NCI-H774 (cell line): Measurements from ENCODE around the gene EIPR1.

ENCODE experiments used
- DNase-seq: peaks from one replicate; lab custom pipeline; 2025; lab: John Stamatoyannopoulos, UW

The EIPR1 gene

DNA sequence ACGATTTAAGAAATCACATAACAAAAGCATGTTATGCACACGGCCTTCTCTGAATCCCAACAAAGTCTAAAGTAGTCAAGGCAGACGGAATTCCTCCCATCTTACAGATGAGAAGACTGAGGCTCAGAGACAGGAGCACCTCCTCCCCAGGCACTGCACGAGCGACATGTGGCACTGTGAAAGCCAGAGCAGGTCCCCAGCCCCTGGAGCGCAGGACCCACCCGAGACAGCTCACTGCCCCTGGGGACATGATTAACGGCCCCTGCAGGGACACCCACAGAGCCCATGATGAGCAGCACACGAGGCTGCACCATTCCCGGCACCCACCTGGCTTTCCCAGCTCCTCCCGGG is 53.6 kb downstream of the EIPR1 start:
- DNase-seq, result no peak

DNA sequence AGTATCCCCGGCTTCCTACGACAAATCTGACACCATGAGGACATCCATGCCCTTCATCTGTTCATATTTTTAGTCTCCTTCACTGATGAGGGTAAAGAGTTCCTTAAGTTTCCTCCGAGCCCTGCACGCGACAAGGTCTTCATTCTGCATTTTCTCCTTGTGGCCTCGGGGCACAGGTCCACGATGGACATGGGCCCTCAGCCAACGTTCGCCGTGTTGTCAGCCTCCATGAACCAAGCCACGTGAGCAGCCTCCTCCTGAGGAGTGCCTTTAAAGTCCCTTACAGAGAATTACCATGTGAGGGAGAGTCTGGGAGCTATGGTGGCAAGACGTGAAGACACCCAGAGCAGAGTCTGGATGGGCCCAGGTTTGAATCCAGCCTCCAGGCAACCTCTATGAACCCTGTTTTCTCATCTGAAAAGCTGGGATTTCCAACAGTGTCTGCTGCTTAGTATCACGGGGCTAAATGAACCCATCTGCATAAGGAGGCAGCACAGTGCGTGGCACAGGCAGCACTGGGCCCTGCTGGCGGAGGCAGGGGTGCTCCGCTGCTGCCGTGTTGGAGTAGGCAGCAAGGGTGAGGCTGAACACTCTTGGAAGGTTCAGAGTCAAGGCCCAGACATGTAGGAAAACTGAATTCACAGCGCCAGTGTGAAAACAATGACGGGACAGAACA is 54.1 kb downstream of the EIPR1 start:
- no peak for DNase-seq

- DNase-seq, result no peak
These were observed 55.2 kb downstream of the EIPR1 start for GRCh38 chr2:3322311-3322970.

DNA sequence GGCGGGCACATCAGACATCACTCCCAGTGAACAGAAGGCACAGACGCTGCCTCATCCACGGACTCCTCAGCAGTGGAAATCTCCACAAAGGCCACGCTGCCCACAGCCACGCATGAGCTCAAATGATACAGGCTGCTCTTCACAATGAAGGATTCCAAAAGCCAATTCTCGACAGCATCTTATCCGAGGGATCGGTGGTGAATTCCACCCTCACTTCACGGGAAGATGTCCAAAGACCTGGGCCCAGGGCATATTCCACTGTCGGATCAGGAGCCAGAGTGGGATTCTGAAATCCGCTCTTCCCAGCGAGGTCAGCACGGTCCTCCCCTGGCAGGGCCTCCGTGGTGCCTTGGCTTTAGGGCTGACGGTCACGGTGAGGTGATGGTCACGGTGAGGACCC is 55.8 kb downstream of the EIPR1 start:
- no peak for DNase-seq

- DNase-seq, result no peak
These were observed 56.6 kb downstream of the EIPR1 start for GRCh38 chr2:3320910-3321605.

DNA sequence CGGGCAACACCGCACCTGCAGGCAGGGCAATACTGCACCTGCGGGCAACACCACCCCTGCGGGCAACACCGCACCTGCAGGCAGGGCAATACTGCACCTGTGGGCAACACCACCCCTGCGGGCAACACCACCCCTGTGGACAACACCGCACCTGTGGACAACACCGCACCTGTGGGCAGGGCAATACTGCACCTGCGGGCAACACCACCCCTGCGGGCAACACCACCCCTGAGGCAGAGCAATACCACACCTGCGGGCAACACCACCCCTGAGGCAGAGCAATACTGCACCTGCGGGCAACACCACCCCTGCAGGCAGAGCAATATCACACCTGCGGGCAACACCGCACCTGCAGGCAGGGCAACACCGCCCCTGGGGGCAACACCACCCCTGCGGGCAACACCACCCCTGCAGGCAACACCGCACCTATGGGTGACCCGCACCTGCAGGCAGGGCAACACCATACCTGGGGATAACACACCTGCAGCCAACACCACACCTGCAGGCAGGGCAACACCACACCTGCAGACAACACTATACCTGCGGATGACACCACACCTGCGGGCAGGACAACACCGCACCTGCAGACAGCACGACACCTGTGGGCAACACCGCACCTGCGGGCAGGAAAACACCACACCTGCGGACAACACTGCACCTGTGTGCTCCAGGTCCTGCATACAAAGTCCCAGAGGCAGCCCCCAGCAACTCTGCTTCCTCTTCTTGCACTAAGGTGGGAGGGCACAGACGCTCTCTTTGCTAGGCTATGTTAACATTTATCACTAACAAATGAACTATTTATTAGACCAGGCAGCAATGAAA is 57.7 kb downstream of the EIPR1 start:
- DNase-seq, result no peak

GRCh38 chr2:3319134-3319533 is 58.5 kb downstream of the EIPR1 start:
- DNase-seq, result no peak

DNA sequence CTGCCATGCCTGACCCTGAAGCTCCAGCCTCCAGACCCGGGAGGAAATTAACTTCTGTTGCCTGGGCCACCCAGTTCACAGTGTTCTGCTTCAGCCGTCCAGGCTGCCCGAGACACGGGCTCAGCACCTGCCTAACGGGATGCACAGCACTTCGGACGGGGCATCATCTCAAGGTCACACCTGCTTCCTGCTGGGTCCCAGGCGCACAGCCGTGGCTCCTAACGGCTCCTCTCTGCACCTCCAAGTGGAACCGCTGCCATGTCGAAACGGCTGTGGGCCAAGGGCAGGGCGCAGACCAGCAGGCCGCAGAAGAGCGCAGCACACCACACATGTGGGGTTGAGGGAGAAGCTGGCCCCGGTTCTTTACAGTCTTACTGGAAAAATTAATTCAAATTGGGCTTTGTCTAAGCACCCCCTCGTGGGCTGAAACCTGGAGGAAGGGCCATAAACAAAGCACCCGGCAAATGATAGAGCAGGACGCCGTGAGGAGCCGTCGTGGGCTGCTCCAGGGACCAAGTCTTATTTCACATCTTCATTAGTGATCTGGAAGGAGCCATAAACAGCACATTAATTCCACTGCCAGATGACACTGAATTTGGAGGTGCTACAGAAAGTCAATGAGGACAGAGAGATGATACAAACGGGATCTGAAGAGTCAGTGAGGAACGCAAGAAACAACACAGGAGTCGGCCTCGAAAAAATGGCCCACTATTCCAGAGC is 59.6 kb downstream of the EIPR1 start:
- DNase-seq, result no peak

GRCh38 chr2:3317277-3317685 is 60.3 kb downstream of the EIPR1 start:
- DNase-seq, result no peak

DNA sequence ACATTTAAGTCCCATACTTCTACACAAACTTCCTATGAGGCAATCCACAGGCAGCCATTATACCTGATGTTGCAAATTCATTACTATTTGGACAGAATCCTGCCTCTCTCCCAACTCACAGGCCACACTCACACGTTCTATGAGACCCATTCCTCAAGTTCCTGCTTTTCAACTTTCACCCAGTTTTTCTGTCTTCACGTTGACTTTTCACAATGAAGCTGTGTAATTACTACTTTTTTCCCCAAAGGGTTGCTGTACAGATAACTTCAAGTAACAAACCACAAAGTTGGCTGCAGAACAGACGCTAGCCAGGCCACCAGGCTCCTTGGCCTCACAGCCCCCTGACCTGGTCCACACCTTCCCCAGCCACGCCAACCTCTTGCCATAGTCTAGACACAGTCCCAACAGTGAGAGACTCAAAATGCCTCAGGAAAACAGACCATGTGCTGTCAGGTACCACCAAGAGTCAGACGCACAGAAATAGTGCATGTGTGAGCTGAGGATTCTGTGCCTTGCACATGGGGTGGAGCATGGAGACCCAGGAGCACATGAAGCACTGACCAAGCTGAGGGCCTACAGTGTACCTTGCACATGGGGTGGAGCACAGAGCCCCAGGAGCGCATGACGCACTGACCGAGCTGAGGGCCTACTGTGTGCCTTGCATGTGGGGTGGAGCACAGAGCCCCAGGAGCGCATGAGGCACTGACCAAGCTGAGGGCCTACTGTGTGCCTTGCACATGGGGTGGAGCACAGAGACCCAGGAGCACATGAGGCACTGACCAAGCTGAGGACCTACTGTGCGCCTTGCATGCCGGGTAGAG is 61.0 kb downstream of the EIPR1 start:
- no peak for DNase-seq

DNA sequence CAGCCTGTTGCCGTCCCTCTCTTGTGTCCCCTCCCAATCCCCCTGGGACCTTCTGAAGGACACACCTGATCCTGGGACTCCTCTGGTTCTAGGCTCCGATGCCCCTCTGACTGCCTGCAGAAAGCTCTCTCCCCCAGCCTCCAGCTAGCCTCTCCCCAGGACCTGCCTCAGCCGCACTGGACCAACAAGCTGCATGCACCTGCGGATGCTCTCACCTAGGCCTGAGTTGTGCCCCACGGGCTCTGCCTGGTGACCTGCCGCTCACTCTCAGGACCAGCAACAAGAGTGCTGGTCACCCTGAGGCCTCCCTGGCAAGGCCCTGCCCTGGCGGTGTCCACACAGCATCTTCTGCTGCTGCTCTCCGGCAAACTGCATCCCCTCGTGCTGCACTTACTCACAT is 63.0 kb downstream of the EIPR1 start:
- DNase-seq, result no peak

GRCh38 chr2:3313781-3314375 is 63.7 kb downstream of the EIPR1 start:
- no peak for DNase-seq

GRCh38 chr2:3312576-3313345 is 64.9 kb downstream of the EIPR1 start:
- DNase-seq, result no peak

DNA sequence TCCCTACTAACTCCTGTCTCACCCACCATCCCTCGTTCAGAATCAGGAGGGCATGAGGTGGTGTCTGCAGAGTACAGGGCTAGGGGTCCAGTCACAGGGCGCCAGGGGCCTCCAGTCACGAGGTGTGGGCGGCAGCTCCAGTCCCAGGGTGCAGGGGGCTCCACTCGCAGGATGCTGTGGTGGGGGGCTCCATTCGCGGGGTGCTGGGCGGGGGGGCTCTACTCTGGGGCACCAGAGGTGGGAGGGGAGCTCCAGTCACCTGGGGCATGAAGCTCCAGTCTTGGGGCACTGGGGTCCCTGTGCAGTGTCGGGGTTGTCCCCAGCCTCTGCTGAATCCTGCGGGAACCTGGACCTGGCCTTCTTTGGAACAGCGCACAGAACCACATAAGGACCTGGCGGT is 66.0 kb downstream of the EIPR1 start:
- DNase-seq, result no peak

DNA sequence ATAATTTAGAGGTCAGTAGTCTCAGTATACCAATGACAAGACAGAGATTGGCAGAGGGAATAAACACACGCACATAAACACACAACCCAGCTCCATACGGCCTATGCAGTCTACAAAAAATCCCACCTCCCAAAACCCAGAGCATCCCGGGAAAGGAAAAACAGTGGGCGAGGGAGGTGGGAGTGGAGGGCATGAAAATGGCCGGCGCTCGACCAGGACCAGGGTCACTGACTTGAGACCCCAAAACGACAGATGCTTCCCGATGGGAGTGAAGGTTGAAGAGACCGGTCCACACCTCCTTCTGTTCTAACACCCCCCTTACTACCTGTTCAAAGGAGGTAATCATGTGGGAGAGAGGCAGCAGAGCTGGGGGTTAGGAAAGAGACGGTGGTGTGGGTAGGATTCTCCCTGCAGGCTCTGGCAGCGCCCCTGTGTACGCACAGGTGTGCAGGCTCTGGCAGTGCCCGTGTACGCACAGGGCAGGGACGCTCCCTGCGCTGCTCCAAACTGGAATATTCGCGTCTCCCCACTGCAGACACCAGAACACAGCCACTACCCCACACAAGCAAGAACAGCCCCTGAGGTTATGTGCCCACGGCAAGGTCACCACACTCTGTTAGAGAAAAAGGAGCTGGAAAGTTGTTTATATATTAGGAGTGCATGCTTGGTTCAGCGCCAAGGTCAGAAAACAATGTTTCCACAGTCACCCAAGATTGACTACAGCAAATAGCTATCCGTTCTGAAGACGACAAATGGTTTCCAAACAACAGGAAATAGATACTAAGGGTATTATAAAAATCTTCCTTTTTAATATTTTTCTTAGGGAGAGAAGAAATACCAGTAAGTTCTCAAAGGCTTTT is 67.9 kb downstream of the EIPR1 start:
- no peak for DNase-seq

DNA sequence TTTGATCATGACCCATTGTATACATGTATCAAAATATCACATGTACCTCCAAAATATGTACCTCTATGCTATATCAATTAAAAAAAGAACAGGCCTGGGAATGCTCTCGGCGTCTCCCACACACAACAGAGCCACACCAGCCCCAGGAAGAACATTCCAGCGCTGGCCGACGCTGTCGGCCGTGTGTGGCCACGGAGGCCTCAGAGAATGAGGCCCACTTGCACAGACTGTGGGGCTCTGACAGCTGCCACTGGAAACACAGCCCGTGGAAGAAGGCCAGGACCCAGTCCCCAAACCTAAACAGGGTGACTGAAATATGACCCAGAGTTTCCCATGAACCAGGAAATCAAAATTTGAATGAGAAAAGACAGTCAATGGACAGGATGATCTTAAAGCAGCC is 69.7 kb downstream of the EIPR1 start:
- DNase-seq, result no peak

- no peak for DNase-seq
These were observed 70.4 kb downstream of the EIPR1 start for GRCh38 chr2:3307236-3307635.

DNA sequence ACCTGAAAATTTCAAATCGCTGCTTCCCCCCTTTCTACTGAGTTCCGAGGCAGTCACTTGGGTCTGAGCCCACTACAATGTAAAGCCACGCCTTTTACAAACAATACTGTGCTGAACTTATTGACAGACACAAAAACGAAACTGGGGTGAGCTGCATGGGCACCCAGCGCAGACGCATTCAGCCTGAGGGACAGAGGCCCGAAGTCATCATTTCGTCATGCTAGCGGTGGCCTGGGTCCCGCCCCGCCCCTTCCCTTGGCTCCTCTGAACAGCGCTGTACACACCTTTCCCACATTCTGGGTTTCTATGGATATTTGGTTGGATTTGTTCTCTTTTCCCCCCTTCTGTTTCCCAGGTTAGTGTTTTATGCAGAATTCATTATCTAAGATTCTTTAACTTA is 71.7 kb downstream of the EIPR1 start:
- DNase-seq, result no peak

DNA sequence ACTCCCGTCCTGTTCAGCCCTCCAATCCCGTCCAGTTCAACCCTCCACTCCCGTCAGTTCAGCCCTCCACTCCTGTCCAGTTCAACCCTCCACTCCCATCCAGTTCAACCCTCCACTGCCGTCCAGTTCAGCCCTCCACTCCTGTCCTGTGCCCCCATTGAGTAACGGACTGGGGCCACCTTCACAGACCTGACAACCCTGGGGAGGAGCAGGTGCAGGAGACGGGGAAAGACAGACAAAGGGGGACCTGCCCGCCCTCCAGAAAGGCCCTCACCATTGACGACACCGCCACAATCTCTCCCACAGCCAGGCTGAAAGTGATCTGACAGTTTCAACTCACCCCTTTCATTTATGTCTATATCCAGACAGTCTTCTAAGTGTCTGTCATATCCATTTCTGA is 72.2 kb downstream of the EIPR1 start:
- DNase-seq, result no peak
